Nephron (organoid): ENCODE measurements around the gene EFR3B.

Source experiments
- H3K27ac Mint-ChIP-seq, 3 experiments: 2 replicates each; pipeline ENCODE4 v1.8.0; 2020; ENCODE audit warnings: mixed read lengths in 3 of 3, mild to moderate bottlenecking in 2 of 3, moderate library complexity in 1 of 3
- H3K27me3 Mint-ChIP-seq: 2 replicates; pipeline ENCODE4 v1.8.0; 2021; ENCODE audit warnings: low read depth, mild to moderate bottlenecking, moderate library complexity, mixed read lengths
- H3K36me3 Mint-ChIP-seq: 2 replicates; pipeline ENCODE4 v1.8.0; 2020; ENCODE audit warnings: low read depth, mixed read lengths
- H3K4me1 Mint-ChIP-seq: 2 replicates; pipeline ENCODE4 v1.8.0; 2020; ENCODE audit warnings: mixed read lengths
- H3K4me3 Mint-ChIP-seq, 3 experiments: 2 replicates each; pipeline ENCODE4 v1.8.0; 2020; ENCODE audit warnings: mild to moderate bottlenecking in 3 of 3, mixed read lengths in 3 of 3, moderate library complexity in 2 of 3
- H3K9me3 Mint-ChIP-seq: 2 replicates; pipeline ENCODE4 v1.8.0; 2020; ENCODE audit warnings: mixed read lengths
- TF ChIP-seq, protein P1 (sequence below), 3 experiments: fragments of 200-600 bp; sonication (generic); IDR thresholded peaks; one replicate each; pipeline ENCODE4 v1.5.0; 2021; ENCODE audit warnings: antibody characterized with exemption in 3 of 3; ENCODE audit not compliant: unreplicated experiment in 3 of 3

The EFR3B gene

DNA sequence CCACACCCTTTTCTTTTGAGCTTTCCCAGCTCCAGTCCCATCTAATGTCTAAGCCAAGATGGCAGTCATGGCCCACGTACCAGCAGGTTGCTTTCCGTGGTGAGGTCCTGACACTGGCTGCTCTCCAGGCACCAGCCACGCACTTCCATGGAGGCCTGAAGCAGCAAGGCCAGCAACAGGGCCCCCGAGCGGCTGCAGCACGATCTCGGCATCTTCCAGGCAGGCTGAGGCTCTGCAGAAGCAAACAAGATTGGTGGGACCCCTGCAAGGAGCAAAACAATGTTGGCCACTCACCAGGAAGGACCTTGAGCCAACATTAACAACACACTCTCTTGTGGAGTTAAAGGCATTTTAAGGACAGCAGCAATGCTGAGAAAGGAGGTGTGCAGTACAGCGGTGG is 122.7 kb downstream of the EFR3B start:
- TF ChIP-seq, protein P1, sequence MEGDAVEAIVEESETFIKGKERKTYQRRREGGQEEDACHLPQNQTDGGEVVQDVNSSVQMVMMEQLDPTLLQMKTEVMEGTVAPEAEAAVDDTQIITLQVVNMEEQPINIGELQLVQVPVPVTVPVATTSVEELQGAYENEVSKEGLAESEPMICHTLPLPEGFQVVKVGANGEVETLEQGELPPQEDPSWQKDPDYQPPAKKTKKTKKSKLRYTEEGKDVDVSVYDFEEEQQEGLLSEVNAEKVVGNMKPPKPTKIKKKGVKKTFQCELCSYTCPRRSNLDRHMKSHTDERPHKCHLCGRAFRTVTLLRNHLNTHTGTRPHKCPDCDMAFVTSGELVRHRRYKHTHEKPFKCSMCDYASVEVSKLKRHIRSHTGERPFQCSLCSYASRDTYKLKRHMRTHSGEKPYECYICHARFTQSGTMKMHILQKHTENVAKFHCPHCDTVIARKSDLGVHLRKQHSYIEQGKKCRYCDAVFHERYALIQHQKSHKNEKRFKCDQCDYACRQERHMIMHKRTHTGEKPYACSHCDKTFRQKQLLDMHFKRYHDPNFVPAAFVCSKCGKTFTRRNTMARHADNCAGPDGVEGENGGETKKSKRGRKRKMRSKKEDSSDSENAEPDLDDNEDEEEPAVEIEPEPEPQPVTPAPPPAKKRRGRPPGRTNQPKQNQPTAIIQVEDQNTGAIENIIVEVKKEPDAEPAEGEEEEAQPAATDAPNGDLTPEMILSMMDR (IDR thresholded peaks at IDR 0.05; ENCODE audit: unreplicated experiment in 3 of 3): no peak
- Mint-ChIP-seq H3K36me3 (no peaks in the 10 kb centered on the region), H3K4me1 (peaks cover 7% of the 10 kb centered on the region), H3K4me3 (no peak overlapping the region), H3K27me3 (peaks cover 62% of the 10 kb centered on the region), H3K9me3 (no peaks in the 10 kb centered on the region), H3K27ac (no peak overlapping the region)

DNA sequence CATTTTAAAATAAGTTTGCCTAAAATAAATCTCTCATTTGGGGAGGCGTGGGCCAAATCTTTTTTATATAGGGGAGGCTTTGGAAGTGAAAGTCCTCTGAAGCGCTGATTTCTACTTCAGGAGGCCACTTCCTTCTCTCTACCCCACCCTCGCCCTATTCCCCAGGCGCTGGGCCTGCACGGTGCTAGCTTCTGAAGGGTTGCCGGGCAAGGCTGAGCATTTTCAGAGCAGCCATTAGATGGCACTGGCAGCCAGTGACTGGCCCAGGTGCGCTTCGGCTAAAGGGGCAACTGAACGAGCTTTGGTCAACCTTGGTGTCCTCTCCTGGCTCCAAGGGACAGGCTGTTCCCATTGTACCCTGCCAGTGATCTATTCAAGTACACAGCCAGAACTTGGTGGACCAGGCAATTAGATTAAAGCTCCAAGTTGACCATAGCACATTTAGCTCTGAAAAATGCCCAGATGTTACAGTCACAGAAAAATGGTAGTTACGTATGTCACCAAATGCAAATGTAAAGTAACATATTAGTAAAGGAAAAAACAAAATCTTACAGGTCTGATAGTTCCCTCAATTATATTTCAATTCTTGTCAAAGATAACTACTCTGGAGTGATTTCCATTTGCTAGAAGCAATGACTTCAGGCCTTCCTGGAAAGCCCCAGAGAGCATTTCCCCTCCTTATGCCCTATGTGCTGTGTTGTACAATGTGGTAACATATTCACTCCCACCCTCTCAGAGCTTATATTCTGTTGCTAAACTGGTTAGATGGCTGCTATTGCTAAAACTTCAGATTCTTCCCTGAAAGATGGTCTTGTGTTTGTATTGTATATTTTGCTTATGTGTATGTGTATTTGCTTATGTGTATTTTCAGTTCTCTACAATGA is 124.4 kb downstream of the EFR3B start:
- Mint-ChIP-seq H3K27ac (no peak overlapping the region), H3K9me3 (no peaks in the 10 kb centered on the region), H3K4me1 (no peaks in the 10 kb centered on the region), H3K27me3 (peaks cover 75% of the 10 kb centered on the region), H3K36me3 (no peaks in the 10 kb centered on the region), H3K4me3 (peak overlapping the region in 1 of 3 experiments; percentile 18)
- TF ChIP-seq, protein P1 (IDR thresholded peaks at IDR 0.05; ENCODE audit: unreplicated experiment in 3 of 3): no peak

DNA sequence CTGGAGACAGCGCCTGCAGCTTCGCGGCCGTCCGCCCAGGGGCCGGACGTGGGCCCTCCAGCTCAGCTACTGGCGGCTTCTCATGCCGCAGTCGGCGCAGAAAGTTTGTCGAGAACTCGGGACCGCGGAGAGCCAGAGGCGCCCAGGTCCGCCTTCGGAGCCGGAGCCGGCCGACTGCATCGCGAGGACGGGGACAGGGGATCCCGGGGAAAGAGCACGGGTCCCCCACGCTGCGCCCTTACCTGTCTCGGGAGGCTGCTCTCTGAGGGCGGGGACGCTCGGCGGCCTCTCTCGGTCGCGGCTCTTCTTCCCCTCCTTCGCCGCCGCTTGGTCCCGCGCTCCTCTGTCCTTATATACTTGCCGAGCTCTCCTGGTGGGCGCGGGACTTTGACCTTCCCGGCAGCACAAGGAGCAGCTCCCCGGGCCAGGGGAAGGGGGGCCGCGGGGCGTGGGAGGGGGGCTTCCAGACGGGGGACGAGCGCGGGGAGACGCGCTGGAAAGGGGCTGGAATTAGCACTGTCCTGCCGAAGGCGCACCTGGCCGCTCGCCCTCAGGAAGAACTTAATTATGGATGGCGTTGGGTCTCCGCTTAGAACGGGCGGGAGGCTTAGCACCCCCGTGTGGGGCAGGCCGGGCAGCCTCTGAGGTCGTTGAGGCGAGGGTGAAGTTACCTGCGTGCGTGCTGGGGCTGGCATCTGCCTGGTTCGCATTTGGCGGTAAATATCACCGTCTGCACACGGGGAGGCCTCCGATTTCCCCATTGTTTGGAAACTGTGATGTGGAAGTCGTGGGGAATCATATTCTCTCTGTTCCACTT is 126.6 kb downstream of the EFR3B start, which contains the start of gene POMC:
TSS of gene POMC (minus strand) at position 325 of the 817 bp plus-strand sequence. CDS start 3,808 bp downstream, outside the sequence.
- Mint-ChIP-seq H3K27ac (no peak within 1 kb of the TSS), H3K9me3 (no peaks in the 10 kb centered on the region), H3K27me3 (peaks cover 92% of the 10 kb centered on the region), H3K36me3 (no peaks in the 10 kb centered on the region), H3K4me3 (peak within 1 kb of the TSS; percentile 58 to 80 (median 71)), H3K4me1 (no peaks in the 10 kb centered on the region)
- TF ChIP-seq, protein P1 (IDR thresholded peaks at IDR 0.05; ENCODE audit: unreplicated experiment in 3 of 3): no peak

DNA sequence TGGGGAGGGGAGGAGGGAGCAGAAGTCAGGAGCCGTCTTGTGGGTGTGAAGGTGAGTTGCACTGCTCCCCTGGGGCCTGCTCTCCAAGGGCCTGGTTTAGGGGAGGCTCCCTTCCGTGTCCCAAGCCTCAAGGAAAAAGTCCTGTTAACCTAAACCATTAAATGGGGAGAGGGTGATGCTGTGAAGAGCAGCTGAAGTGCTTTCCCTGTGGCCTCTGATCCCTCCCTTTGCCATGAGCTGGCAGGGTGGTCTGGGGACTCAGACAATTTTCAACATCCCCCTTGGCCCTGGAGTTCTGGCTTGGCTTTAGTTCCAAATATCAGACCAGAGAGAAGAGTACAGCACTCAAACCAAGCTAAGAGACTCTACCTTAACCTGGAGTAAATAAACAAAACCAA is 127.2 kb downstream of the EFR3B start:
- Mint-ChIP-seq H3K9me3 (no peaks in the 10 kb centered on the region), H3K4me3 (peak overlapping the region; percentile 35 to 80 (median 71)), H3K27me3 (peaks cover 93% of the 10 kb centered on the region), H3K4me1 (no peaks in the 10 kb centered on the region), H3K36me3 (no peaks in the 10 kb centered on the region), H3K27ac (no peak overlapping the region)
- TF ChIP-seq, protein P1 (IDR thresholded peaks at IDR 0.05; ENCODE audit: unreplicated experiment in 3 of 3): no peak

DNA sequence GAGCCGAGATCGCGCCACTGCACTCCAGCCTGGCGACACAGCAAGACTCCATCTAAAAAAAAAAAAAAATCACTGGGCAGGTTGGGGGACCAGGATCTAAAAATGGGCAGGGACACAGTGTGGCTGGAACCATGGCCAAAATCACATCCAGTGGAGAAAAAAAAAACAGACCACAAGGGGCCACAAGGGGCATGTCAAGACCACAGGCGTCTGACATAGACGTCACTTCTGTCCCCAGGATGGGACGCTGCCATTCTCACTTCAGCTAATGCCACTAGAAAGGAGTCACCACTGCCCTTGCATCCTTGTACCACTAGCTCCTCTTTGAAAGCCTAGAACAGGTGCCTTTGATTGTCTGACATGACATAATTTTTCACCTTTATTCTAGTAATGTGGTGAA is 129.0 kb downstream of the EFR3B start:
- Mint-ChIP-seq H3K4me3 (no peak overlapping the region), H3K36me3 (no peaks in the 10 kb centered on the region), H3K27me3 (peaks cover 90% of the 10 kb centered on the region), H3K27ac (no peak overlapping the region), H3K9me3 (no peaks in the 10 kb centered on the region), H3K4me1 (no peaks in the 10 kb centered on the region)
- TF ChIP-seq, protein P1 (IDR thresholded peaks at IDR 0.05; ENCODE audit: unreplicated experiment in 3 of 3): no peak
